ENCODE results near the gene GPR160. TPM values are rescaled to one million over a fixed set of nuclear protein-coding genes. Genes with fewer than 3 reads are reported as not detected.

The GPR160 gene
- total RNA-seq, 1 experiment from 2014 or later: 9.9 TPM

GRCh38 chr3:170098753-170099152, 61.0 kb downstream of the GPR160 start:
- Histone ChIP-seq H3K79me2 (ENCODE audit: insufficient read depth, low read length) (no peaks in the 10 kb centered on the region), H3K9me3 (ENCODE audit: control insufficient read depth in 1 of 2, insufficient read depth in 1 of 2, low read depth in 1 of 2, low read length in 2 of 2) (no peaks in the 10 kb centered on the region), H3K27me3 (ENCODE audit: insufficient read depth, low read length) (no peaks in the 10 kb centered on the region), H3K4me3 (replicated peaks in 1 of 2; ENCODE audit: low read depth in 1 of 2, low read length in 2 of 2) (no peak overlapping the region), H3K9ac (ENCODE audit: low read length) (no peak overlapping the region), H3K36me3 (ENCODE audit: control insufficient read depth in 1 of 2, insufficient read depth in 2 of 2, low read length in 2 of 2) (peaks cover 36 to 40% of the 10 kb centered on the region in 2 experiments), H3K4me2 (ENCODE audit: low read length) (no peak overlapping the region), H2AFZ (ENCODE audit: low read depth, low read length, poor library complexity, severe bottlenecking) (no peak overlapping the region), H3K27ac (ENCODE audit: low read depth, low read length) (no peak overlapping the region), H3K9me2 (ENCODE audit: insufficient read depth) (no peaks in the 10 kb centered on the region), H3K4me1 (ENCODE audit: control insufficient read depth in 1 of 2, insufficient read depth in 2 of 2, low read length in 2 of 2) (no peaks in the 10 kb centered on the region), H4K20me1 (ENCODE audit: insufficient read depth) (peaks cover 4% of the 10 kb centered on the region; the same call in 1 of the 2 replicates)
- intact Hi-C loops (cut with micrococcal nuclease): no loop called here
- ChIA-PET POLR2A (interaction anchor here (1.1 kb wide), 1 partner anchor 10 kb away, joined by 3 read pairs; no protein-coding TSS in a partner anchor), CTCF (interaction anchor here (1.4 to 1.8 kb wide), 2 partner anchors 18 to 20 kb away, joined by 3 to 7 read pairs; no protein-coding TSS in a partner anchor), RAD21 (ENCODE audit: low non-redundant PET in 1 of 2, low total read pairs in 2 of 2, uncharacterized antibody in 2 of 2, unreplicated experiment in 2 of 2) (no interaction called here)
- ATAC-seq (no peak), DNase-seq (ENCODE audit: low read depth, low spot score) (no peak)
- no TSS peak for BruUV-seq (replicated peaks)
- TF ChIP-seq ZFX (IDR thresholded peaks at IDR 0.05) (no peak), CEBPB (IDR thresholded peaks at IDR 0.05; ENCODE audit: low read depth) (no peak), RAD21 (IDR thresholded peaks at IDR 0.05; ENCODE audit: low read depth) (no peak), EGR1 (IDR thresholded peaks at IDR 0.05; ENCODE audit: low read depth) (no peak), POLR2AphosphoS5 (IDR thresholded peaks at IDR 0.05; ENCODE audit: low read depth, low read length) (no peak), ELF1 (IDR thresholded peaks at IDR 0.05; ENCODE audit: borderline replicate concordance, low read depth) (no peak), POLR2A (IDR thresholded peaks at IDR 0.05; ENCODE audit: borderline replicate concordance, extremely low read depth, insufficient read depth, insufficient read length) (no peak), SIN3A (IDR thresholded peaks at IDR 0.05; ENCODE audit: low read depth) (no peak), ZBTB33 (IDR thresholded peaks at IDR 0.05; ENCODE audit: extremely low read depth, insufficient replicate concordance, low read length) (no peak), FOSL1 (IDR thresholded peaks at IDR 0.05; ENCODE audit: low read depth) (no peak), ZNF274 (IDR thresholded peaks at IDR 0.05; ENCODE audit: low read depth, low read length) (no peak), CBX3 (IDR thresholded peaks at IDR 0.05; ENCODE audit: low read depth) (no peak)
